ENCODE data around the gene ANO10.

Gene ANO10

DNA sequence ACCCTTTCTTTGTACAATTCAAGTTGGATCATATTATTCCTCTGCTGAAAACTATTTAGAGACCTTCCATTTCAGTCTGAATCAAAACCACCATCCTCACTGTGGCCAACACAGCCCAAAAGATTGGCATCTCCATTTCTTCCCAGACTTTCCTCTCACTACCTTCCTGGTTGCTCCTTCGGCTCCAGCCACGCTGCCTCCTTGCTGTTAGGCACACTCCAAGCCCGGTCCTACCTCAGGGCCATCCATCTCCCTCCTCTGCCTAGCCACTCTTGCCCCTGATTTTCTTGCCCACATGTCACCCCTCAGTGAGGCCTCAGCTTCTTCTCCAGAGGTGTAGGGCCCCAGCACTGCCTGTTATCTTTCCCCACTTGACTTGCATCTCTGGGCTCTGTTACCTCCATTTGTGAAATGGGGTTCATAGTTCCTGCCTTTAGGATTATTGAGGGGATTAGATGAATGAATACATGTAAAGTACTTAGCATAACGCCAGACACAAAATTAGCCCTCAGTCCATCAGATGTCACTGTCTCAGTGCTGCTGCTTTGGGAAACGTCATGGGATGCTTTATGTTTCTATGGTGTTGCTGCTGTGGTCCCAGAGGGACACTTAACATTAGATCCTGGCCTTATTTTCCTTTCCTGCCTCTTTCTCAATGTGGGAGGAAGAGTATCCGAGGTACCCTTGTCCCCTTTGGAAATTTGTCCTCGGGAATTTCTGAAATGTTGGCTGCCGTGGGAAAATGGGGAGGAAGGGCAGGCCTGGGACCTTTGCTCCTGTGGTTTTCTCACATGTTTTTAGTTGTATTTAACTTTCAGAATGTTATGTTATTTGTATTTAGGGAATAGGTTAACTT lies 304.1 kb downstream of the ANO10 start:
- no peak for DNase-seq (ENCODE audit: low read depth in 2 of 2)

DNA sequence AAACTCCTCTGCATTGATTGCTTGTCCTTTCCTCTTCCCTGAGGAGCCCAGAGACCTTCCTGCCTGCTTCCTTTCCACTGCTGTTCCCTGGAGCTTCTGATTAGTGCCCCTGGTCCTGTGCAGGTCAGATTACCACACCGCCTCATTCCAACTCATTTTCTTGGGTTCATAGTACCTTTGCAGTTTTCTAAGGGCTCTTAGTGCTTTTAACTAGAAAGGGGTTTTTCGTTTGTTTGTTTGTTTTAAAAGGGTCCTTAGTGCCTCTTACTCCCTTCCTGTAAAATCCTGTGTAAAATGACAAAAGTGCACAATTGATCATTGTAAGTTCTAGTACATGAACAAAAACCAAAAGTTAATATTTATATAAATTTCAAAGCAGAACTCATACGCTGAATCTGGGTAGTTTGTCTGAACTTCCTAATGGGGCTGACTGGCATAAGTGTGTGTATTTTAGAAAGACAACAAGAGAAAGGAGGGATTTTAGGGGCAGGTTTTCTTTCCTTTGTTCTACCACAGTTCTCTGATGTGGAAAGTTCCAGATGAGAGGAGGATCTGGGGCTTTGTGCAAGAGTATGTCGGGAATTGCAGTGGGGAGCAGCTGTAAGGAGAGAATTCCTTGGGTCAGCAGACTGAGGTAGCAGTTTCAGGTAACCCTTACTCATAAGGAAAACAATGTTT lies 304.9 kb downstream of the ANO10 start:
- DNase-seq (ENCODE audit: low read depth in 2 of 2) = no peak
